ENCODE data around the gene PRICKLE3.

The PRICKLE3 gene

DNA sequence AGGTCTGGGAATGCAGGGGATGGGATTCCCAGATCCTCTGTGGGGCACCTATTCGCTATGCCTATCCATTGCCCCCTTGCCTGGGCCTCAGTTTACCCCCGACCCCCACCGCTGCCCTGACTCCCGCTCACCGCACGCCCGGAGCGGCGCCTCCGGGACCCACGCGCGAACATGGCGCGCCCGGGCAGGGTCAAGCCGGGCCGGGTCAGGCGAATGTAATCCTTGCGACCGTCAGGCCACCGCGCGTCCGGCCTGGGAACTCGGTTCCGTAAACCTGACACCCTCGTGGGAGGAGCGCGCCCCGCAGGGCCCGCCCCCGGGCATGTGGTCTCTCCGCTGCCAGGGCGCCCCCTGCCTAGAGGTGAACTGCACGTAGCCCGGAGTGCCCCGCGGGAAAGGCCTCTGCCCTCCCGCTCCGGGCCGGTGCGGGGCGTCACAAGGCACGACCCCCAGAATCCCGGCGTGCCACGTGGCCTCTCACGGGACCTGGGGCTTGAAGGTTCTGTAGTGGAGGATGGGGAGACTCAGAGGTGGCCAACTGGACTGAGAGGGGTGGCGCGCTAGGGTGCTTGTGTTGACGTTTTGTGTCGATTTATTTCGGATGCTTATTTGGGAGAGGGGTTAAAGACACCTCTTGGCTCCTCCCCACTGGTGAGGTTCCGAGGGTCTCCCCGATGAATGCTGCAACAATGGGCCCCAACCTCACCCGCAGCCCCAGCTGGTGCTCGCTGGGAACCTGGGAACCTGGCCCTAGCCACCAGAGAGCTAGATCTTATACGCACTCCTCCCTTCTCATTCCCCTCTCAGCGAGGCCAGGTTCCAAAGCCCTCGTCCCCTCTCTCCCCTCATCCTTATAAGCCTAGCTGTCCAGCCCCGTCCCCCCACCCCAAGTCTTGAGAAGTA lies at the start of gene PRICKLE3:
Gene PRICKLE3, minus strand, starts transcription at position 249 of the 903 bp plus-strand sequence. Its CDS starts 76 bp downstream, at position 173.
- peak in 2 of 3 experiments; percentile 49 to 56 for DNase-seq (ENCODE audit: low read depth in 2 of 3, low spot score in 2 of 3)

GRCh38 chrX:49233887-49234555 lies 47.8 kb upstream of the PRICKLE3 start:
- no peak for DNase-seq (ENCODE audit: low read depth in 2 of 3, low spot score in 2 of 3)

GRCh38 chrX:49233176-49233575 lies 47.0 kb upstream of the PRICKLE3 start, which contains the start of gene CACNA1F:
CACNA1F (minus strand) TSS chrX:49233340; CDS start chrX:49233309, 31 bp downstream.
- DNase-seq (ENCODE audit: low read depth in 2 of 3, low spot score in 2 of 3), result no peak

DNA sequence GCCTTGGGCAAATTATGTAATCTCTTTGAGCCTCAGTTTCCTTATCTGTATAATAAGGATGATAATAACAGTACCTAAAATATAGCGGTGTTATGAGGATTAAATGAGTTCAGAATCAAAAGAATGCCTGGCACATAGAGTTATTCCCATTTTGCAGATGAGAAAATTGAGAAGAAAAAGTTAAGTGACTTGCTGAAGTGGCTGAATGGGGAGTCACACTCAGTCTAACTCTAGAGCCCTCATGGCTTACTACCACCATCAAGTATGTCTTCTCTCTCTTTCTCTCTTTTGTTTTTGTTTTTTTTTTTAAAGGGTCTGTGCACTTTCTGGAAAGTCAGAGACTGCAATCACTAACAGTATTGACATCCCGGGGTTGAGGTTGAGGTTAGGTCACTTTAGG lies 46.4 kb upstream of the PRICKLE3 start:
- no peak for DNase-seq (ENCODE audit: low read depth in 2 of 3, low spot score in 2 of 3)

DNA sequence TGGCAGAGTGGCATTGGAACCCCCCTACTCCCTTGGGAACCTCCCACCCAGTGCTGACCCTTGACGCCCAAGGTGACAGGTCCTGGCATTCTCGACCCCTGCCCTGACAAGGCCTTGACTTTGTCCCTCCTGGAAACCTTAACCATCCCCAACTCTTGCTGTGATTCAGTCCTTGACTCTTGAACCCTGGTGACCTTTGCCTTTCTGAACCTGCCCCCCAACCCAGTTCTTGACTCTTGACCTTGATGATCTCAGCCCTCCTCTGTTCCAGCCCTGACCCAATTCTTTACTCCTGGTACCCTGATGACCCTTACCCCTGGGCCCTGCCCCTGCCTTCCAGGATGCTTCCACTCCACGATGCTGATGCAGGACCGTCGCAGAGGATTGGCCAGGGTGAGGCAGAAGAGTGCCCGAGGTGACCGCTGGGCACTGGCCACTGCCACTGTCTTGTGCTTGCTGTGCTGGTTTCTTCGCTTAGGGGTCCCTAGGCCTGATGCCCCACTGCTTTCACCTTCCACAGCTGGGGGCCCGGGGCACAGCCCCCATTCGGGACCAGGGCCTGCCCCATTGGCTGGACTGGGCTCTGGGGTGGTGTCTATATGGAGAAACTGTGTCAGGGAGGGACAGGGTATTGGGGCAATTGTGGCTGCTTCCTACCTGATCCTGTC lies 45.3 kb upstream of the PRICKLE3 start:
- no peak for DNase-seq (ENCODE audit: low read depth in 2 of 3, low spot score in 2 of 3)

DNA sequence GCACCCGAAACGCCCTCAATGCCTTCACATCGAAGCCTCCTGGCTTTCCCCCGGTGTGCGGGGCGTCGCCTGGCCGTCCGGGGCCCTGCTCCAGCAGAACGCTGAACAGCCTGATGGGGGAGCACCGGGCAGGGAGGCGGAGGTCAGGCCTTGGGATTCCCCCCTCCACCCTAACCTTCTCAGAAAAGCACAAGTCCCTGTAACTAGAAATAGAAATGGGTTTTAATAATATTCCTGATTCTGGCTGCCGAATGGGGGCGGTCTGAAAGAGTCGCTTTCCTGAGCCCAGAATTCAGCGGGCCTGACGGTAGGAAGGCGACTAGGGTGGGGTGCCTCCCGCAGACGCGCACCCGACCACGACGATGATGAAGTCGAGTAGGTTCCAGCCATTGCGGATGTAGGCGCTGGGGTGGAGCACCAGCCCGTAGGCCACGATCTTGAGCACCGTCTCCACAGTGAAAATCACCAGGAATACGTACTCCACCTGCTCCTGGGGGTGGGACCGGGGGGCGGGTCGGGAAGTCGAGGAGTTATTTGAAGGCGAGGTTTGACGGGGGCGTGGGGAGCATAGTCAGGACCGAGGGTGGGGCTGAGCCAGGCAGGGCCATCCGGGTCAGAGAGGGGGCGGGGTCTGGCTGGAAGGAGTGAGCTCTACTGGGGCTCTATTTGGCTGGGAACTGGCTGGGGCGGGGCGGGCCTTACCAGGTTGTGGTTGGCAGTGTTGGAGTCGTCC lies 44.5 kb upstream of the PRICKLE3 start:
- DNase-seq (ENCODE audit: low read depth in 2 of 3, low spot score in 2 of 3), result peak; percentile 20 to 27 (median 24)

DNA sequence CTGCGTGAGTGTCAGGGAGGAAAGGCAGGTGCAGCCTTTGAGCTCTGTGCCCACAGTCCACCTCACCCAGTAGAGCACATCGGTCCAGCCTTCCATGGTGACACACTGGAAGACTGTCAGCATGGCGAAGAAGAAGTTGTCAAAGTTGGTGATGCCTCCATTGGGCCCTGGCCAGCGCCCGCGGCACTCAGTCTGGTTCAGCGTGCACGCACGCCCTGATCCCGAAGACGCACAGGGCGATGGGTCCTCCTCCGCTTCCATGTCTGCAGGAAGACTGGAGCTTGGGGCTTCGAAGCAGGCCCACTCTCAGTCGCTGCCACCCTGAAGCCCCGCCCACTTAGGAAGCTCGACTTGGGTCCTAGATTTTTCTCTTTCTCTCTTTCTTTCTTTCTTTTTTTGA lies 42.0 kb upstream of the PRICKLE3 start:
- no peak for DNase-seq (ENCODE audit: low read depth in 2 of 3, low spot score in 2 of 3)

DNA sequence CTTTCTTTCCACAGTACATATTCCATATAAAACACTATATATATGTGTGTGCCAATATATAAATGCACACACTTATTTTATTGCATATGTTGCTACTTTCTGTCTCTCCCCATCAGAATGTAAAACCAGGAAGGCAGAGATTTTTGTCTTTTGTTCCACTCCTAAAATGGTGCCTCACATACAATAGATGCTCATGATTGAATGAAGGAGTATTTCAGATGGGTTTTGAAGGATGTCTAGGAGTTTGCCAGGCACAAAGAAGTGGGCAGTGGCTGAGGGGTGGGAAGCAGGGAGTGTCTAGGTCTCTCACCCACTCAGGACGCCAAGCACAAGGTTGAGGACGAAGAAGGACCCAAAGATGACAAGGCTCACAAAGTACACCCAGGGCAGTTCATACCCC lies 41.6 kb upstream of the PRICKLE3 start:
- no peak for DNase-seq (ENCODE audit: low read depth in 2 of 3, low spot score in 2 of 3)

GRCh38 chrX:49226946-49227345 lies 40.8 kb upstream of the PRICKLE3 start:
- DNase-seq (ENCODE audit: low read depth in 2 of 3, low spot score in 2 of 3), result no peak

GRCh38 chrX:49225858-49226257 lies 39.7 kb upstream of the PRICKLE3 start:
- DNase-seq (ENCODE audit: low read depth in 2 of 3, low spot score in 2 of 3), result no peak

DNA sequence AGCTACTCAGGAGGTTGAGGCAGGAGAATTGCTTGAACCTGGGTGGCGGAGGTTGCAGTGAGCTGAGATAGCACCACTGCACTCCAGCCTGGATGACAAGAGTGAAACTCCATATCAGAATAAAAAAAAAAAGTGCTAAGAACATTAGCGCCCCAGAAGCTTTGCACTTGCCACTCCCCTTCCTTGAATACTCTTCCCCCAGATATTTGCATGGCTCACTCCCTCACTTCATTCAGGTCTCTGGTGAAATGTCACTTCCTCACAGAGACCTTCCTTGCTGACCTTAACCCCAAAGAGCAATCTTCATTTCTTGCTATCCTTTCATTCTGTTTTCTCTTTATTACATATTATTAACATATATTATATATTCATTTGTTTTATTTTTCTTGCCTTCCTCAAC lies 35.7 kb upstream of the PRICKLE3 start:
- no peak for DNase-seq (ENCODE audit: low read depth in 2 of 3, low spot score in 2 of 3)

DNA sequence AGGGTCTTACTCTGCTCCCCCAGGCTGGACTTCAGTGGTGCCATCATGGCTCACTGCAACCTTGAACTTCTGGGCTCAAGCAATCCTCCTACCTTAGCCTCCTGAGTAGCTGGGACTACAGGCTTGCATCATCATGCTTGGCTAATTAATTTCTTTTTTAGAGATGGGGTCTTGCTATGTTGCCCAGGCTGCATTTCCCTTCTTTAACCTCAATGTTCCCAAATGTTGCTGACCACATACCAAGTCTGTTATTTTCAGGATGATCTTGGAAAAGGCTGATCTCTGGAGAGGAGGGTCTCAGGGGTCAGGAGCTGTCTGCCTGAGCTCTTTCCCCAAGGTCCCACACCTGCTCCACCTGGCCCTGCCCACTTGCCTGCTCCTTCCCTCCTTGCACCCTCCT lies 33.9 kb upstream of the PRICKLE3 start:
- DNase-seq (ENCODE audit: low read depth in 2 of 3, low spot score in 2 of 3), result no peak

DNA sequence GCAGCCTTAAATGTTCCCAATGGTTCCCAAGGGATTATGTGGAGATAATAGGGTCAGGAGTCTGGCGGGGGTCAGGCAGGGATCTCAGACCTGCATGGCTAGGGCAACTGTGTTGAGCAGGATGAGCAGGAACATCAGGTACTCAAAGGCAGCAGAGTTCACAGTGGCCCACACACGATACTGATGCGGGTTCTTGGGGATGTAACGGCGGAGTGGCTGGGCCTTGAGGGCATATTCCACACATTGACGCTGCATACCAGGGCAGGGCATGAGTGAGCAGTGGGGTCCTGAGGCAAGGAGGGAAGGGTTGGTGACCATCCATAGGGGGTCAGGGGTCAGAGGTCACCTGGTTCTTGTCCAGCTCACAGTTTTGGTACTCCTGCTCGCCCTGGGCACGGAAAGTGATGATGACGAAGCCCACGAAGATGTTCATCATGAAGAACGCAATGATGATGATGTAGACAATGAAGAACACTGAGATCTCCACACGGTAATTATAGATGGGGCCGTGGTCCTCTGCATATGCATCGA lies 28.9 kb upstream of the PRICKLE3 start:
- DNase-seq (ENCODE audit: low read depth in 2 of 3, low spot score in 2 of 3), result no peak

DNA sequence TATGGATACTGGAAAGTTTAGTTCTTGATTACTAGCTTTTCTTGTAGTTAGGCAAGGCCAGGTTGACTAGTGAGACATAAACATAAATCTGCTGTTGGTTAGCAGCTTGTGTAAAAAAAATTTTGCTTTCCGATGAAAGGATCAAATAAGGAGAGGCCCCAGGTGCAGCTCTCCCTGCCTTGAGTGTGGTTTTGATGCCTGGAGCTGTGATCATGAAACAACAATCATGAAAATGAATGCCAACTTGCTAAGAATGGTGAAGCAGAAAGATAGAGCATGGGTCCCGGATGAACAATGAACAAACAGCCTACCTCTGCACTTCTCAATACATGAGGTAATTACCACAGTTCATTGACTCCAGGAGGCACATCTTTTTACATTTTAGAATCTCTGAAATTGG lies 28.2 kb upstream of the PRICKLE3 start:
- no peak for DNase-seq (ENCODE audit: low read depth in 2 of 3, low spot score in 2 of 3)

- no peak for DNase-seq (ENCODE audit: low read depth in 2 of 3, low spot score in 2 of 3)
These were observed 26.7 kb upstream of the PRICKLE3 start for GRCh38 chrX:49212861-49213260.

GRCh38 chrX:49212209-49212608 lies 26.0 kb upstream of the PRICKLE3 start:
- no peak for DNase-seq (ENCODE audit: low read depth in 2 of 3, low spot score in 2 of 3)

DNA sequence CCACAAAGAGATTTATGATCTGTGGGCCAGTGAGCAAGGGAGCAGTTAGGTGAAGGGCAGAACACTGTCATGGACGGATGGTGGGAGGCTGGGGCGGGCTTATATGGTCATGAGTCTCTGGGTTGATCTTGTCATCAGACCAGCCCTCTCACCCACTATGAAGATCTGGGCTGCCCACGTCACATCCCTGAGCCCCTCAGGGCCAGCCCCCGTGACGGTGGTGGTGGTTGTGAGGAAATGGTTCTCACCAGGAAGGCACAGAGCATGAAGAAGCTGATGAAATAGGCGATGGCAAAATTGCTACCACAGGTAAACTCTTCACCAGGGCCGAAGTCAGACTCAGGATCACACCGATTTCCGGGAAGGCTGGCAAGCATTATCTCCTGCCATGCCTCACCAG lies 24.9 kb upstream of the PRICKLE3 start:
- no peak for DNase-seq (ENCODE audit: low read depth in 2 of 3, low spot score in 2 of 3)

DNA sequence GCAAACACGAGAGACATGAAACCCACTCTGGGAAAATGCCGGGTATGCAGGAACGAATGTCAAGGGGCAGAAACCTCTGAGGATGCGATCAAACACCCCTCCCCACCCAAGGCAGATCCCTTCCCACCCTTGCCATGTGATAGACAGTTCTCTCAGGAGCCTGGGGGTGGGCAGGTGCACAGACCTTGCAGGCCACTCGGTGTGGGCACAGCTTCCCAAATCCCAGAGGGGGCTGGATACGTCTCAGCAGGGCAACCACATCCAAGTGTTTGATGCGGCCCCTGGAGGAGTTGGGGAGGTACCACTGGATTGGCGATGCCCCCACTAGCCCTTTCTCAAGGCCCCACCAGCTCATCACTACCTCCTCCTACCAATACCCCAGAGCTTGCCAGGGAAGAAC lies 24.2 kb upstream of the PRICKLE3 start:
- DNase-seq (ENCODE audit: low read depth in 2 of 3, low spot score in 2 of 3), result no peak

- DNase-seq (ENCODE audit: low read depth in 2 of 3, low spot score in 2 of 3), result no peak
These were observed 23.5 kb upstream of the PRICKLE3 start for GRCh38 chrX:49209434-49210251.

- DNase-seq (ENCODE audit: low read depth in 2 of 3, low spot score in 2 of 3), result no peak
These were observed 22.2 kb upstream of the PRICKLE3 start for GRCh38 chrX:49208399-49208798.
